Smooth muscle cell (in vitro differentiated cells): ENCODE measurements around the gene RALB. TPM values are rescaled to one million over a fixed set of nuclear protein-coding genes. Genes with fewer than 3 reads are reported as not detected.

Experiments
- DNase-seq: peaks from one replicate; lab custom pipeline; 2025; ENCODE audit not compliant: unreplicated experiment; lab: John Stamatoyannopoulos, UW
- H2AFZ ChIP-seq: fragments of 200-600 bp; sonication (generic); 2 replicates; pipeline ENCODE4 v1.6.0; 2016; ENCODE audit warnings: antibody characterized with exemption, low read depth, mild to moderate bottlenecking
- H3F3A ChIP-seq: fragments of 200-600 bp; sonication (generic); 2 replicates; pipeline ENCODE4 v1.6.0; 2017; ENCODE audit warnings: antibody characterized with exemption, low read depth
- H3K27ac ChIP-seq: fragments of 200-600 bp; sonication (generic); 2 replicates; pipeline ENCODE4 v1.5.1; 2016; ENCODE audit warnings: low read depth, mild to moderate bottlenecking
- H3K27me3 ChIP-seq: fragments of 200-600 bp; sonication (generic); 2 replicates; pipeline ENCODE4 v1.6.1; 2016; ENCODE audit warnings: low read depth, mild to moderate bottlenecking
- H3K36me3 ChIP-seq: fragments of 200-600 bp; sonication (generic); 2 replicates; pipeline ENCODE4 v1.5.1; 2016; ENCODE audit warnings: low read depth
- H3K4me1 ChIP-seq: fragments of 200-600 bp; sonication (generic); 2 replicates; pipeline ENCODE4 v1.5.1; 2016; ENCODE audit warnings: low read depth
- H3K4me2 ChIP-seq: fragments of 200-600 bp; sonication (generic); 2 replicates; pipeline ENCODE4 v1.6.0; 2016; ENCODE audit warnings: mild to moderate bottlenecking
- H3K4me3 ChIP-seq: fragments of 200-600 bp; sonication (generic); 2 replicates; pipeline ENCODE4 v1.5.1; 2016; ENCODE audit warnings: mild to moderate bottlenecking
- H3K79me2 ChIP-seq: fragments of 200-600 bp; sonication (generic); 2 replicates; pipeline ENCODE4 v1.6.0; 2016; ENCODE audit warnings: low read depth, mild to moderate bottlenecking
- H3K9ac ChIP-seq: fragments of 200-600 bp; sonication (generic); 2 replicates; pipeline ENCODE4 v1.6.0; 2016; ENCODE audit warnings: low read depth
- H3K9me3 ChIP-seq: fragments of 200-600 bp; sonication (generic); replicated peaks from 2 replicates; pipeline ENCODE4 v1.5.1; 2016; ENCODE audit warnings: low read depth
- H4K20me1 ChIP-seq: fragments of 200-600 bp; sonication (generic); 2 replicates; pipeline ENCODE4 v1.6.0; 2016; ENCODE audit warnings: low read depth
- CTCF ChIP-seq: fragments of 200-600 bp; sonication (generic); IDR thresholded peaks from 2 replicates; pipeline ENCODE4 v1.5.1; 2017; ENCODE audit warnings: borderline replicate concordance, mild to moderate bottlenecking, antibody characterized with exemption; ENCODE audit not compliant: insufficient read depth, poor library complexity, severe bottlenecking
- WGBS: methylation state at CpG from one replicate; pipeline ENCODE4 v1.1.7; 2016; ENCODE audit warnings: low lambda C conversion rate; 5-methylcytosine and 5-hydroxymethylcytosine counted together
- polyA plus RNA-seq: library from polyadenylated mRNA; unstranded; fragments of >200 nt; fragmentation: Nextera tagmentation; extraction: Ambion mirVana; gene quantifications from 2 replicates; pipeline ENCODE4 v1.2.1, GENCODE V29; 2016
- total RNA-seq: library from RNA; depleted of rRNA; stranded (reverse); fragments of >200 nt; gene quantifications from 2 replicates; pipeline ENCODE4 v1.2.3, GENCODE V29; 2014

RALB gene
- total and polyA plus RNA-seq, 2 experiments from 2014 or later, result 69.9 to 73.4 TPM

GRCh38 chr2:120204417-120204816 lies 48.2 kb upstream of the RALB start:
- no peak for TF ChIP-seq CTCF
- DNase-seq, result no peak
- Histone ChIP-seq H3K9me3 (no peaks in the 10 kb centered on the region), H3K27ac (no peak overlapping the region), H3K79me2 (no peaks in the 10 kb centered on the region), H2AFZ (no peak overlapping the region), H3K4me3 (no peak overlapping the region), H3K9ac (no peak overlapping the region), H3K36me3 (no peaks in the 10 kb centered on the region), H3F3A (no peaks in the 10 kb centered on the region), H3K4me1 (no peaks in the 10 kb centered on the region), H3K4me2 (no peak overlapping the region), H4K20me1 (no peaks in the 10 kb centered on the region), H3K27me3 (no peaks in the 10 kb centered on the region)
- WGBS, result 67% methylated on average over 3 of the region's 3 CpGs

GRCh38 chr2:120204945-120205670 lies 47.5 kb upstream of the RALB start:
- Histone ChIP-seq H3K9me3 (no peaks in the 10 kb centered on the region), H3K27me3 (no peaks in the 10 kb centered on the region), H3K4me3 (no peak overlapping the region), H3K4me1 (no peaks in the 10 kb centered on the region), H3K27ac (no peak overlapping the region), H3K4me2 (no peak overlapping the region), H4K20me1 (no peaks in the 10 kb centered on the region), H3F3A (no peaks in the 10 kb centered on the region), H3K36me3 (no peaks in the 10 kb centered on the region), H3K9ac (no peak overlapping the region), H3K79me2 (no peaks in the 10 kb centered on the region), H2AFZ (no peak overlapping the region)
- WGBS, result 89% methylated on average over 12 of the region's 12 CpGs
- no peak for DNase-seq
- TF ChIP-seq CTCF, result no peak

- H3K79me2 ChIP-seq, result no peaks in the 10 kb centered on the region
- H3F3A ChIP-seq, result no peaks in the 10 kb centered on the region
- H3K36me3 ChIP-seq, result no peaks in the 10 kb centered on the region
- H3K4me1 ChIP-seq, result no peaks in the 10 kb centered on the region
- H3K27ac ChIP-seq, result no peak overlapping the region
- TF ChIP-seq CTCF, result peak; percentile 31
- 59% methylated on average over 8 of the region's 8 CpGs for WGBS
- no peaks in the 10 kb centered on the region for H3K9me3 ChIP-seq
- H3K4me2 ChIP-seq, result no peak overlapping the region
- H2AFZ ChIP-seq, result no peak overlapping the region
- no peak overlapping the region for H3K9ac ChIP-seq
- DNase-seq, result no peak
- H3K27me3 ChIP-seq, result no peaks in the 10 kb centered on the region
- H4K20me1 ChIP-seq, result no peaks in the 10 kb centered on the region
- H3K4me3 ChIP-seq, result no peak overlapping the region
Measured at GRCh38 chr2:120206022-120206581, 46.5 kb upstream of the RALB start.
